SU-DHL-6 (cell line): Measurements from ENCODE around the gene ITPR3.
"Not testable (repeated sequence)": the region's sequence is repeated elsewhere in the genome, so short reads cannot be mapped to it uniquely, and the experiment has no call there.

Experiments
- H2AFZ ChIP-seq: fragments of 200-600 bp; sonication (generic); 2 replicates; pipeline ENCODE4 v1.6.1; 2014; ENCODE audit warnings: low read depth, mild to moderate bottlenecking, moderate library complexity, mixed read lengths, antibody characterized with exemption, low read length; ENCODE audit not compliant: severe bottlenecking
- H3F3A ChIP-seq: fragments of 200-600 bp; shearing (Covaris generic); 2 replicates; pipeline ENCODE4 v1.6.0; 2016; ENCODE audit warnings: antibody characterized with exemption, mild to moderate bottlenecking; ENCODE audit not compliant: insufficient read depth
- H3K27ac ChIP-seq: fragments of 200-600 bp; sonication (generic); 2 replicates; pipeline ENCODE4 v1.5.1; 2016; ENCODE audit warnings: low read depth, mild to moderate bottlenecking, low read length, moderate library complexity, mixed read lengths
- H3K27me3 ChIP-seq: fragments of 200-600 bp; sonication (generic), shearing (Covaris generic); 2 replicates; pipeline ENCODE4 v1.6.0; 2014; ENCODE audit warnings: mild to moderate bottlenecking, low read length
- H3K36me3 ChIP-seq: fragments of 200-600 bp; sonication (generic); 2 replicates; pipeline ENCODE4 v1.6.1; 2014; ENCODE audit warnings: mild to moderate bottlenecking, low read length, mixed read lengths
- H3K4me2 ChIP-seq: fragments of 300-600, 200-600 bp; shearing (Covaris generic), sonication (generic); 2 replicates; pipeline ENCODE4 v1.6.0; 2014; ENCODE audit warnings: low read length, low read depth, mild to moderate bottlenecking; ENCODE audit not compliant: poor library complexity, severe bottlenecking
- H3K4me3 ChIP-seq: fragments of 200-600 bp; sonication (generic); 2 replicates; pipeline ENCODE4 v1.5.1; 2014; ENCODE audit warnings: antibody characterized with exemption, low read length, mild to moderate bottlenecking, mixed read lengths; ENCODE audit not compliant: insufficient read depth, poor library complexity, severe bottlenecking
- H3K79me2 ChIP-seq: fragments of 200-600 bp; sonication (generic); 2 replicates; pipeline ENCODE4 v1.6.1; 2014; ENCODE audit warnings: mild to moderate bottlenecking, low read length, moderate library complexity; ENCODE audit not compliant: insufficient read depth
- H3K9ac ChIP-seq: fragments of 200-600 bp; sonication (generic); 2 replicates; pipeline ENCODE4 v1.7.0; 2014; ENCODE audit warnings: mild to moderate bottlenecking, low read length
- H3K9me2 ChIP-seq: fragments of 200-600 bp; sonication (generic); replicated peaks from 2 replicates; pipeline ENCODE4 v1.6.1; 2014; ENCODE audit warnings: low read length; ENCODE audit not compliant: insufficient read depth
- H3K9me3 ChIP-seq: fragments of 200-600 bp; sonication (generic); 2 replicates; pipeline ENCODE4 v1.6.1; 2014; ENCODE audit warnings: low read length, mixed read lengths; ENCODE audit not compliant: insufficient read depth
- H4K20me1 ChIP-seq: fragments of 200-600 bp; sonication (generic); 2 replicates; pipeline ENCODE4 v1.6.1; 2014; ENCODE audit warnings: low read depth, mild to moderate bottlenecking, antibody characterized with exemption, low read length, moderate library complexity, mixed read lengths
- EZH2phosphoT487 ChIP-seq: fragments of 200-600 bp; sonication (generic), shearing (Covaris generic); conservative IDR thresholded peaks from 2 replicates; pipeline ENCODE4 v1.6.1; 2018; ENCODE audit warnings: mild to moderate bottlenecking, antibody characterized with exemption, low read length, moderate library complexity, mixed read lengths
- TF ChIP-seq, protein P1 (sequence below): fragments of 200-600 bp; sonication (generic); IDR thresholded peaks from one replicate; pipeline ENCODE4 v1.5.1; 2017; ENCODE audit warnings: antibody characterized with exemption, mild to moderate bottlenecking, low read length, moderate library complexity; ENCODE audit not compliant: insufficient read depth, poor library complexity, severe bottlenecking

The ITPR3 gene

DNA sequence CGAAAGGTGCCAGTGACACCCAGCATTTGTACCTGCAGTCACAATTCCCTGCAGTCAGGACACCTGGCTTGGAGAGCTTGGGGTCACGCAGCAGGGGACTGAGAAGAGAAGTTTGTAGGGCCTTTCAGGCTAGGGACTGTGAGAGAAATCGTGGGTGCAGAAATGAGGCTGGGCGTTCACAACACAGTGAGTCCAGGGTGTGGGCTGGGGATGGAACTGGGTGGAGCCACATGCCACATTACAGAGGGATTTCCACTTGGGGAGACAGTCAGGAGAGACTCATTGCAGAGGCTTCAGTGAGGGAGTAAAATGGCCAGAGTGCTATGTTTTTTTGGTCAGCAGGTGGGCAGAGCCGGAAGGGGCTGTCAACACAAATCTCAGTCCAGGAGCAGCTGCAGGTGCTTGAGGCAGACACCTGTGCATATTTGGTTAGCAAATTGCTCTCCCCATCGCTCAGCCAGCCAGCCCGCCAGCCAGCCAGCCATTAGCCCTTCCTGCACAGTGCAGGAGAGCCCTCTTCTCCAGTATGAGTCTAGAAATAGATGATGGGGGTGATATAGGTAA is 7.4 kb downstream of the ITPR3 start:
- peak overlapping the region; percentile 79 for H3K27ac ChIP-seq
- TF ChIP-seq, protein P1, sequence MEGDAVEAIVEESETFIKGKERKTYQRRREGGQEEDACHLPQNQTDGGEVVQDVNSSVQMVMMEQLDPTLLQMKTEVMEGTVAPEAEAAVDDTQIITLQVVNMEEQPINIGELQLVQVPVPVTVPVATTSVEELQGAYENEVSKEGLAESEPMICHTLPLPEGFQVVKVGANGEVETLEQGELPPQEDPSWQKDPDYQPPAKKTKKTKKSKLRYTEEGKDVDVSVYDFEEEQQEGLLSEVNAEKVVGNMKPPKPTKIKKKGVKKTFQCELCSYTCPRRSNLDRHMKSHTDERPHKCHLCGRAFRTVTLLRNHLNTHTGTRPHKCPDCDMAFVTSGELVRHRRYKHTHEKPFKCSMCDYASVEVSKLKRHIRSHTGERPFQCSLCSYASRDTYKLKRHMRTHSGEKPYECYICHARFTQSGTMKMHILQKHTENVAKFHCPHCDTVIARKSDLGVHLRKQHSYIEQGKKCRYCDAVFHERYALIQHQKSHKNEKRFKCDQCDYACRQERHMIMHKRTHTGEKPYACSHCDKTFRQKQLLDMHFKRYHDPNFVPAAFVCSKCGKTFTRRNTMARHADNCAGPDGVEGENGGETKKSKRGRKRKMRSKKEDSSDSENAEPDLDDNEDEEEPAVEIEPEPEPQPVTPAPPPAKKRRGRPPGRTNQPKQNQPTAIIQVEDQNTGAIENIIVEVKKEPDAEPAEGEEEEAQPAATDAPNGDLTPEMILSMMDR = no peak
- no peak for TF ChIP-seq EZH2phosphoT487
- no peak overlapping the region for H2AFZ ChIP-seq
- no peaks in the 10 kb centered on the region; the same call in 1 of the 2 replicates for H3K36me3 ChIP-seq
- peaks cover 20% of the 10 kb centered on the region; the same call in 1 of the 2 replicates for H4K20me1 ChIP-seq
- peaks cover 64% of the 10 kb centered on the region for H3K79me2 ChIP-seq
- H3F3A ChIP-seq = peaks cover 22% of the 10 kb centered on the region
- peak overlapping the region; percentile 38 for H3K9ac ChIP-seq
- peak overlapping the region; percentile 12 for H3K4me3 ChIP-seq
- peak overlapping the region; percentile 56 for H3K4me2 ChIP-seq
- no peaks in the 10 kb centered on the region for H3K9me3 ChIP-seq
- H3K27me3 ChIP-seq = no peaks in the 10 kb centered on the region
- H3K9me2 ChIP-seq = no peaks in the 10 kb centered on the region

DNA sequence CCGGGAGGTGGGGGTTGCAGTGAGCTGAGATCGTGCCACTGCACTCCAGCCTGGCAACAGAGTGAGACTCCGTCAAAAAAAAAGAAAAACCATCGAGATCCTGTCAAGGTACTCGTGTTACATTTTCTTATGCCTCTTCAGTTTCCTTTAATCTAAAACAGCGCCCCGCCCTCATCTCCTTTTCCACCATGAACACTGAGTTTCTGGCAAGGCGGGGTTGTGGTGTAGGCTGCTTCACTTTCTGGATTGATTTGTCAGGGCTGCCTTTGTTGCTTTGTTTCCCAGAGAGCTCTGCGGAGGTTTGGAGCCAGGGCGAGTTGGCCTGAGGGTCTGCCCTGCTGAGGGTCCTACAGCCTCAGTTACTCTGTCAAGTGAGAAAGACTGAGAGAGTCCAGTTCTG is 8.9 kb downstream of the ITPR3 start:
- H3K9me2 ChIP-seq = no peaks in the 10 kb centered on the region
- H3K36me3 ChIP-seq = no peaks in the 10 kb centered on the region; the same call in 1 of the 2 replicates
- H3K9ac ChIP-seq = no peak overlapping the region
- H2AFZ ChIP-seq = no peak overlapping the region
- no peak overlapping the region for H3K4me3 ChIP-seq
- no peaks in the 10 kb centered on the region for H3K9me3 ChIP-seq
- TF ChIP-seq, protein P1 = no peak
- TF ChIP-seq EZH2phosphoT487 = no peak
- peaks cover 22% of the 10 kb centered on the region for H3F3A ChIP-seq
- H3K27ac ChIP-seq = no peak overlapping the region
- peaks cover 28% of the 10 kb centered on the region for H4K20me1 ChIP-seq
- H3K27me3 ChIP-seq = no peaks in the 10 kb centered on the region
- H3K4me2 ChIP-seq = no peak overlapping the region
- H3K79me2 ChIP-seq = peaks cover 61% of the 10 kb centered on the region

DNA sequence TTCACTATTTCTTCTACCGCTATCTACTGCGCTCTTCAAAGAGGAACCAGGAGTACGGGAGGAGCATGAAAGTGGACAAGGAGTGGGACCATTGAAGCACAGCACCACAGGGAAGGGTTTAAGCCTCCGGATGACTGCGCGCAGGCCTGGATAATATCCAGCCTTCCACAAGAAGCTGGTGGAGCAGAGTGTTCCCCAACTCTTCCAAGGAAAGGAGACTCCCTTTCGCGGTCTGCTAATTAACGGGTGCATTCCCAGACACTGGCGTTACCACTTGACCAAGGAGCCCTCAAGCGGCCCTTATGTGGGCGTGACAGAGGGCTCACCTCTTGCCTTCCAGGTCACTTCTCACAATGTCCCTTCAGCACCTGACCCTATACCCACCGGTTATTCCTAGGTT is 10.4 kb downstream of the ITPR3 start:
- peaks cover 64% of the 10 kb centered on the region for H3K79me2 ChIP-seq
- H3K27me3 ChIP-seq, H3K9me3 ChIP-seq, H3K4me3 ChIP-seq, H3K36me3 ChIP-seq, H3K27ac ChIP-seq, H3K9me2 ChIP-seq, H3K4me2 ChIP-seq, H3K9ac ChIP-seq, H2AFZ ChIP-seq: not testable (repeated sequence)
- H4K20me1 ChIP-seq = peaks cover 32% of the 10 kb centered on the region
- H3F3A ChIP-seq = peaks cover 22% of the 10 kb centered on the region

DNA sequence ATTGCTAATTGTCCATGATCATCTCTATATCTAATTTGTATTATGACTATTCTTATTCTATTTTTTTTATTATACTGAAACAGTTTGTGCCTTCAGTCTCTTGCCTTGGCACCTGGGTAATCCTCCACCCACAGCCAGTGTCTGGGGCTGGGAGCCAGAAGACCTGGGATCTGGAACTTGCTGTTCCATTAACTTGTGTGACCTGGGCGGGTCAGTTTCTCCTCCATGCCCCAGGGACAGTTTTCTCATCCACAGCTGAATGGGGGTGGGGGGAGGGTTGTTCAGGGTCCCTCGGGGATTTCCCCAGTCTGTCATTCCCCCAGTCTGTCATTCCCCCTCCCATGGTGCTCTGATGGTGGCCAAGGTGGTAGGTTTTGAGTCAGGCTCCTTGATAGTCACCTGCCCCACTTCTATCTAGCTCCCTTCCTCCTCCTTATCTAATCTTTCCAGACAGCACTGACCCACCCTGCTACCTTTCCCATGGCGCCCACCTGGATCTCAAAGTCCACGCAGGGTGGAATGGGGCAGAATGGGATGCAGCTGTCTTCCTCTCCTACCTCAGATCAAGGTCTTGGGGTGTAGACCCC is 10.9 kb downstream of the ITPR3 start:
- Histone ChIP-seq H3K4me2 (no peak overlapping the region), H3K9ac (no peak overlapping the region), H4K20me1 (peaks cover 32% of the 10 kb centered on the region), H3K36me3 (no peaks in the 10 kb centered on the region; the same call in 1 of the 2 replicates), H3F3A (peaks cover 22% of the 10 kb centered on the region), H2AFZ (no peak overlapping the region), H3K79me2 (peaks cover 68% of the 10 kb centered on the region), H3K4me3 (no peak overlapping the region), H3K27me3 (no peaks in the 10 kb centered on the region), H3K9me3 (no peaks in the 10 kb centered on the region), H3K27ac (no peak overlapping the region), H3K9me2 (no peaks in the 10 kb centered on the region)
- TF ChIP-seq EZH2phosphoT487 = no peak
- TF ChIP-seq, protein P1 = no peak
